ENCODE measurements around the gene ATAD3C.

- TF ChIP-seq, protein P1, sequence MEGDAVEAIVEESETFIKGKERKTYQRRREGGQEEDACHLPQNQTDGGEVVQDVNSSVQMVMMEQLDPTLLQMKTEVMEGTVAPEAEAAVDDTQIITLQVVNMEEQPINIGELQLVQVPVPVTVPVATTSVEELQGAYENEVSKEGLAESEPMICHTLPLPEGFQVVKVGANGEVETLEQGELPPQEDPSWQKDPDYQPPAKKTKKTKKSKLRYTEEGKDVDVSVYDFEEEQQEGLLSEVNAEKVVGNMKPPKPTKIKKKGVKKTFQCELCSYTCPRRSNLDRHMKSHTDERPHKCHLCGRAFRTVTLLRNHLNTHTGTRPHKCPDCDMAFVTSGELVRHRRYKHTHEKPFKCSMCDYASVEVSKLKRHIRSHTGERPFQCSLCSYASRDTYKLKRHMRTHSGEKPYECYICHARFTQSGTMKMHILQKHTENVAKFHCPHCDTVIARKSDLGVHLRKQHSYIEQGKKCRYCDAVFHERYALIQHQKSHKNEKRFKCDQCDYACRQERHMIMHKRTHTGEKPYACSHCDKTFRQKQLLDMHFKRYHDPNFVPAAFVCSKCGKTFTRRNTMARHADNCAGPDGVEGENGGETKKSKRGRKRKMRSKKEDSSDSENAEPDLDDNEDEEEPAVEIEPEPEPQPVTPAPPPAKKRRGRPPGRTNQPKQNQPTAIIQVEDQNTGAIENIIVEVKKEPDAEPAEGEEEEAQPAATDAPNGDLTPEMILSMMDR (IDR thresholded peaks at IDR 0.05) = no peak
- no peak for TF ChIP-seq POLR2A (IDR thresholded peaks at IDR 0.05)
Observed at GRCh38 chr1:1433804-1434130, 15.7 kb upstream of the ATAD3C start.

Data from adrenal gland (tissue), 5 donors.